Neural progenitor cell (in vitro differentiated cells): ENCODE data around the gene C2CD5.

ENCODE experiments used
- EZH2 ChIP-seq: fragments of 200-600 bp; sonication (generic); IDR thresholded peaks from 2 replicates; pipeline ENCODE4 v1.6.1; 2017; ENCODE audit warnings: antibody characterized with exemption, mild to moderate bottlenecking, moderate library complexity
- EZH2phosphoT487 ChIP-seq: fragments of 200-600 bp; sonication (generic); IDR thresholded peaks from 2 replicates; pipeline ENCODE4 v1.6.1; 2017; ENCODE audit warnings: antibody characterized with exemption
- TF ChIP-seq, protein P1 (sequence below): fragments of 200-600 bp; sonication (generic); IDR thresholded peaks from 2 replicates; pipeline ENCODE4 v1.5.1; 2017; ENCODE audit warnings: antibody characterized with exemption, mild to moderate bottlenecking

DNA sequence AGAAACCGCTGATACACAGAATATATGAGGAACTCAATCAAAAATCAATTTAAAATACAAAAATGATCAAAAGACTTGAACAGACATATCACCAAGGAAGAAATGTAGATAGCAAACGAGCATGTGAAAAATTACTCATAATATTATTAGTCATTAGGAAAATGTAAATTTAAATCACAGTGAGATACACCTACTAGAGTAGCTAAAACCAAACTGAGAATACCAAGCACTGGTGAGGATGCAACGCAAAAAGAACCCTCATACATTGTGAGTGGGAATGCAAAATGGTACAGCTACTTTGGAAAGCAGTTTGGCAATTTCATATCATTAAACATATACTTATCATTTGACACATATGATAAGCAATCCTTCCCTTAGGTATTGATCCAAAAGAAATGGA lies 108.8 kb downstream of the C2CD5 start:
- TF ChIP-seq, protein P1, sequence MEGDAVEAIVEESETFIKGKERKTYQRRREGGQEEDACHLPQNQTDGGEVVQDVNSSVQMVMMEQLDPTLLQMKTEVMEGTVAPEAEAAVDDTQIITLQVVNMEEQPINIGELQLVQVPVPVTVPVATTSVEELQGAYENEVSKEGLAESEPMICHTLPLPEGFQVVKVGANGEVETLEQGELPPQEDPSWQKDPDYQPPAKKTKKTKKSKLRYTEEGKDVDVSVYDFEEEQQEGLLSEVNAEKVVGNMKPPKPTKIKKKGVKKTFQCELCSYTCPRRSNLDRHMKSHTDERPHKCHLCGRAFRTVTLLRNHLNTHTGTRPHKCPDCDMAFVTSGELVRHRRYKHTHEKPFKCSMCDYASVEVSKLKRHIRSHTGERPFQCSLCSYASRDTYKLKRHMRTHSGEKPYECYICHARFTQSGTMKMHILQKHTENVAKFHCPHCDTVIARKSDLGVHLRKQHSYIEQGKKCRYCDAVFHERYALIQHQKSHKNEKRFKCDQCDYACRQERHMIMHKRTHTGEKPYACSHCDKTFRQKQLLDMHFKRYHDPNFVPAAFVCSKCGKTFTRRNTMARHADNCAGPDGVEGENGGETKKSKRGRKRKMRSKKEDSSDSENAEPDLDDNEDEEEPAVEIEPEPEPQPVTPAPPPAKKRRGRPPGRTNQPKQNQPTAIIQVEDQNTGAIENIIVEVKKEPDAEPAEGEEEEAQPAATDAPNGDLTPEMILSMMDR = no peak
- TF ChIP-seq EZH2phosphoT487 (no peak), EZH2 (no peak)
